HG02763 (cell line): ENCODE results near the gene CASP10.
A peak's percentile ranks its signal among the peaks of the same experiment; 100 is the strongest.
"Not testable (repeated sequence)": the region's sequence is repeated elsewhere in the genome, so short reads cannot be mapped to it uniquely, and the experiment has no call there.

ENCODE experiments used
- ATAC-seq: cut with Tn5 transposase; IDR thresholded peaks from one replicate; pipeline ENCODE4 v1.9.1; 2021; ENCODE audit warnings: mild to moderate bottlenecking, moderate library complexity; ENCODE audit not compliant: unreplicated experiment

CASP10 gene

GRCh38 chr2:201154615-201155399, 28.1 kb upstream of the CASP10 start:
- no peak for ATAC-seq

GRCh38 chr2:201156036-201156435, 26.9 kb upstream of the CASP10 start:
- ATAC-seq: no peak

DNA sequence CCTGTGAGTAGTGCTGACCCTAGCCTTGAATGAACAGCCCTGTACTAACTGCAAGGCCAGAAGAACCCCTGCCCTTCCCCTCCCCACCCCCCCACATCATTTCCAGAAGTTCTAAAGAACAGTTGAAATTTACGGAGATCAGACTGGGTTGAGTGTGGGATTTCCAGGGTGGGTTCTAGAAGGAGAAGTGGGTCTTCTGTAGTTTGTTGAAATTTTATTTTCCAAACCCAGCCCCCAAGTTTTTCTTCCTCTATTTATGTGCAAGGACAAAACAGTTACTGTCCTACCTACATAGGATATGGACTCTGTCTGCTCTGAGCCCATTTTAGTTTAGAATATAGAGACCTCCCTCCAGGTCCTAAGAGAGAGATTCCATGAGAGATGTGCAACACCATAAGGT, 26.3 kb upstream of the CASP10 start:
- no peak for ATAC-seq

DNA sequence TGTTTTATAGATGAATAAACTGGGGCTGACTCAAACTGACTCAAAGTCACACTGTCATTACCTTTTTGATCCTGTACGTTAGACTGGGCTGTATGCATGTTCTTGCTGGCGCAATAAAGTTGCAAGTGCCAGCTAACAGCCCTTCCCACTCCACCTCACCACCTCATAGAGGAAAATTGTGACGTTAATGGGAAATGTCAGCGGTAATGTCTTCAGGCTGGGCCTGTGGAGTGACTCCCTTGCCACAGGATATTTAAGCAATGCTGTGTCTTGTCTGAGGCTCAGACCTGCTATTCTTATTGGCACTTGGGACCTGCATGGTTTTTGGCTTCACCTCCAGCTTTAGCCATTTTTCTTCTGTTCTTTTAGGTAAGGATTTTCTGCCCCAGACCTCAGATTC, 25.2 kb upstream of the CASP10 start:
- peak; percentile 13 for ATAC-seq

DNA sequence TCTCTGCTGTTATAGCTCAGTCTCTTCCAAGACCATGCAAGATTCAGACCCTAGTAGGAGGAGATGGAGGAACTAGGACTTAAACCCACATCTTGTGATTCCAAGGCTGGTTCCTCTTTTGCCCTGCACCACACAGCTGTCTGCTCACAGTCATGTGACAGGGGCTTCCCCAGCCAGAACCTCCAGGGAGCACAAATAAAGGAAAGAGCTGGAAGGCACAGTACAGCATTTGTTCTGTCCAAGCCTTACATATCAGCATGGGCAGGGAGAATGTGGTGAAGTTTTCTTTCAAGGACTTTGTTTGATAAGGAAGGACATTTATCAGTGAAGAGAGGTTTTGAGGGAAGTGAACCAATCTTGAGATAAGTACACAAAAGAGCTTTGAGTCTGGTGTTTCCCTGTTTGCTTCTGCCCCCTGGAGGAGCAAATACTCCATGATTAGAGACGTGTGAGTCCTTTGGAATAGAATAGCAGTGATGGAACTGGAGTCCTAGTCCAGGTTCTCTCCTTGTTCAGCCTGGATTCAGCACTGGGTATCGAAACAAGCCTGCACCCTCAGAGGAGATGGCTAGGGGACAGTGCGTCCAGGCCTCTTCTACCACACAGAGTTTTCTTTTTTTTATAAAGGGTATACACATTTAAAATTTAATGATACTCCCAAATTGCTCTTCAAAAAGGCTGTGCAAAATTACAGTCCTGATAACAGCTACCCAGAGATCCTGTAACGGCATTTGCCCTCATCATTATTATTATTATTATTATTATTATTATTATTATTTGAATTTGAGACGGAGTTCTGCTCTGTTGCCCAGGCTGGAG, 24.6 kb upstream of the CASP10 start:
- ATAC-seq: peak; percentile 93

DNA sequence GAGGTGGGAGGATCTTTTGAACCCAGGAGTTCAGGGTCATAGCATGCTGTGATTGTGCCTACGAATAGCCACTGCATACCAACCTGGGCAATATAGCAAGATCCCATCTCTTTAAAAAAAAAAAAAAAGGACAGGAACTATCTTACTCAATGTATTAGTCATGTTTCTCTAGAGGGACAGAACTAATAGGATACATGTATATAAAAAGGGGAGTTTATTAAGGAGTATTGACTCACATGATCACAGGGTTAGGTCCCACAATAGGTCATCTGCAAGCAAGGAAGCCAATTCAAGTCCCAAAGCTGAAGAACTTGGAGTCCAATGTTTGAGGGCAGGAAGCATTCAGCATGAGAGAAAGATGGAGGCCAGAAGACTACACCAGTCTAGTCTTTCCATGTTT, 18.8 kb upstream of the CASP10 start:
- ATAC-seq: no peak

DNA sequence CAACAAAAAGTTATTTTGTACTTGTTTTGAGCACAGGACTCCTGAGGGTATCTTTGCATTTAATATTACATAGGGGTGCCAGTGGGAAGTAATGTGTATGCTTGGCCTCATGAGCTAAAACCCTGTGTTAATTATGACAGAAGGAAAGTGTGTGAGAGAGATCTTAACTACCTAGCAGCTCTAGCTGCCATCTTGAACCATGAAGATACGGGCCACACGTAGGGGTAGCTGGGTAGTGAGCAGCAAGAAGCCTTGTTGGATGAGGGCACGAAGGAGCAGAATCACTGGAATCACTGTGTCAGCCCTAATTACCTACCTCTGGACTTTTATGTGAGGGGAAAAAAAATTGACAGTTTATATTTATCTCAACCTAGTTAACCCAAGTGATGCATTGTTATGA, 15.4 kb upstream of the CASP10 start:
- no peak for ATAC-seq

GRCh38 chr2:201168496-201168895, 14.4 kb upstream of the CASP10 start:
- not testable (repeated sequence) for ATAC-seq

DNA sequence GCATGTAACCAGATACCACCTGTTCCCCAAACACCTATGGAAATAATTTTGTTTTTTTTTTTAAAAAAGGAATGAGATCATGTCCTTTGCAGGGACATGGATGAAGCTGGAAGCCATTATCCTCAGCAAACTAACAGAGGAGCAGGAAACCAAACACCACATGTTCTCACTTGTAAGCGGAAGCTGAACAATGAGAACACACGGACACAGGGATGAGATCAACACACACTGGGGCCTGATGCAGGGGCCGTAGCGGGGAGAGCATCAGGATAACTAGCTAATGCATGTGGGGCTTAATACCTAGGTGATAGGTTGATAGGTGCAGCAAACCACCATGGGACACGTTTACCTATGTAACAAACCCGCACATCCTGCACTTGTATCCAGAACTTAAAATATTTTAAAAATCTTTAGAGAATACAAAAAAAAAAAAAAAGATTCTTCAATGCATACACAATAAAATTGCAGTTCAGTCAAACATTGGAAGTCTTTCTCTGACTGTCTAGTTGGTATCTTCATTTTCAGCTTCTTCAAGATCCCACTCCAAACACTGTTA, 11.6 kb upstream of the CASP10 start:
- ATAC-seq: no peak

DNA sequence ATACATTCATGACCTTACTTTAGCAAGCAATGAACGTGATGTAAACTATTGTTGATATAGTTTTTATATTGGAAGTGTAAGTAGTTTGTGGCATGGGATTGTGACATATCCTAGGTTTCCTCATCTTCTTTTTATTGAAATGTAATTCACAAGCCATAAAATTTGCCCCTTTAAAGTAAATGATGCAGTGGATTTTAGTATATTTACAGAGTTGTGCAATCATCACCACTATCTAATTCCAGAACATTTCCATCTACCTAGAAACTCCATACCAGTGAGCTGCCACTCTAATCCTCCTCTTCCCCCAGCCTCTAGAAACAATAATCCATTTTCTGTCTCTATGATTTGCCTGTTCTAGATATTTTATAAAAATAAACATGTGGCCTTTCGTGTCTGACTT, 10.7 kb upstream of the CASP10 start:
- ATAC-seq: no peak

DNA sequence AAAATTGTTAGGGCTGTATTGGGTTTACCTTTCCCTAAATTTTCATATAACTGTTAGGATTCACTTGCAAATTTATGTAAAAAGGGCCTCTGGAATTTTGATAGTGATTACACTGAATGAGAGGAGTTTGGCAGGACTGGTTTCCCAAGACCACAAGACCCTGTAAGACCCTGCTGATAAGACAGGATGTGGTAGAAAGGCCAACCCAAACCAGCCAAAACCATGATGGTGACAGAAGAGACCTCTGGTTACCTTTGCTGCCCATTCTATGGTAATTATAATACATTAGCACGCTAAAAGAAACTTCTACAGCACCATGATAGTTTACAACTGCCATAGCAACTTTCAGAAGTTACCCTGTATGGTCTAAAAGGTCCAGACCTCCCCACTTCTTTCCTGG, 8.3 kb upstream of the CASP10 start:
- no peak for ATAC-seq

- no peak for ATAC-seq
These were observed 6.9 kb upstream of the CASP10 start for GRCh38 chr2:201176081-201176481.

DNA sequence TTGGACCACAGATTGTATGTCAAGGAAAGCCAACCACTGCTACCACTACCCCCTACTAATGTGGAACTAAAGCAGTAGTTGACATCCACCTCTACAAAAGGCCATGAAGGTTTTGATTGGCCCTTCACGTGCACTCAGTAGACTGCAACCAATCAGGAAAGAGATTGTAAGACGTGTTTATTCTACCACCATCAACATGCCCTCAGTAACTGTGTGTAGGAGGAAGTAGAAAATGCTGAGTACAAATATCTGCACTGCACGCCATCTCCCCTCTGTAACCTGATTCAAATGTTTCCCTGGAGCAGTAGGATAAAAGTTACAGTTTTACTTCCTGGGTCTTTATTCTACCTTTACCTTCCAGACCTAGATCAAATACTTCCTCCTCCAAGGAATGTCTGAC, 2.9 kb upstream of the CASP10 start:
- ATAC-seq: no peak

- ATAC-seq: no peak
These were observed 405 bp downstream of the CASP10 start for GRCh38 chr2:201183365-201183727.

GRCh38 chr2:201183835-201184234, 894 bp downstream of the CASP10 start:
- ATAC-seq: not testable (repeated sequence)

- not testable (repeated sequence) for ATAC-seq
These were observed 1.3 kb downstream of the CASP10 start for GRCh38 chr2:201184248-201184647.

DNA sequence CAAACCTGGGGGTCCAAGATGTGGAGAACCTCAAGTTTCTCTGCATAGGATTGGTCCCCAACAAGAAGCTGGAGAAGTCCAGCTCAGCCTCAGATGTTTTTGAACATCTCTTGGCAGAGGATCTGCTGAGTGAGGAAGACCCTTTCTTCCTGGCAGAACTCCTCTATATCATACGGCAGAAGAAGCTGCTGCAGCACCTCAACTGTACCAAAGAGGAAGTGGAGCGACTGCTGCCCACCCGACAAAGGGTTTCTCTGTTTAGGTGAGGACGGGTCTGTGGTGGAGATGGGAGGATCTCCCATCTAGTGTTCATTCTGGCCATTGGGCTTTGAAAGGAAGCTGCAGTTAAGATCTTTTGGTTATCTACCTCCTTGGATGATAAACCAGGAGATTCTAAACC, 2.9 kb downstream of the CASP10 start:
- no peak for ATAC-seq

- ATAC-seq: no peak
These were observed 4.0 kb downstream of the CASP10 start for GRCh38 chr2:201186982-201187381.

DNA sequence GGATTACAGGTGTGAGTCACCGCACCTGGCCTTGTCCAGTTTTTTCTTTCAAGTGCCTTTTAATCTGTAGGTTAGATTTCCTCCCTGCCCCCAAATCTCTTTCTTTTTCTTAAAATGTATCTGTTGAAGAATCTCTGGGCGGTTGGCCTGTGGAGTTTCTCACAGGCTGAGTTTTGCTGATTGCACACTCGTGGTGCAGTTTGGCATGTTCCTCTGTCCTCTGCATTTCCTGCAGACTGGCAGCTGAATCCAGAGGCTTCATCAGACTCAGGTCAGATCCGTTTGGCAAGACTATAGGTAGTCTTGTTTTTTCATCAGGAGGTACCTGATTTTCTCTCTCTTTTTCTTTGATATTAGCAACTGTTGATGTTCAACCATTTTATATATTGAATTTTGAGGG, 5.5 kb downstream of the CASP10 start:
- ATAC-seq: no peak

- no peak for ATAC-seq
These were observed 8.4 kb downstream of the CASP10 start for GRCh38 chr2:201191132-201191875.

DNA sequence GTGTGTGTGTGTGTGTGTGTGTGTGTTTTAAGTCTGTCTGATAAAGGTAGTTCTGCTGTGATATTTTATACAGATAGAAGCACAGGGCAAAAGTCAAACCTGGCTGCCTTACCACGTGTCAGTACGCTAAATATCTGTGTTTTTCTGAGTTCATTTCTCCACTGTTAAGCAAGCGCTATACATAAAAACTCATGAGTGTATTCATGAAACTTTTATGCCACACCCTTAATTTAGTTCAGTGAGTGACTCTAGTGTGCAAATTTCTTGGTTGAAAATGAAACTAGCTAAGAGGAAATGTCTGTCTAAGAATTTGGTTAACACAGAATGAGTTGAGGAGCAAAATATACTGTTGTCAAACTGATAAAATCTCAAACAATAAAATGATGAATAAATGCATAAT, 11.2 kb downstream of the CASP10 start:
- peak; percentile 84 for ATAC-seq
